OCI-LY3 (cell line): ENCODE results near the gene BANK1.

ENCODE experiments used
- H2AFZ ChIP-seq: fragments of 200-600, 300-600 bp; shearing (Covaris generic); 2 replicates; pipeline ENCODE4 v1.6.0; 2014; ENCODE audit warnings: antibody characterized with exemption, low read depth, low read length
- H3K27ac ChIP-seq: fragments of 200-600, 300-600 bp; sonication (generic); 2 replicates; pipeline ENCODE4 v1.5.1; 2014; ENCODE audit warnings: mild to moderate bottlenecking, low read length, moderate library complexity, mixed read lengths
- H3K27me3 ChIP-seq: fragments of 200-600, 300-600 bp; sonication (generic); 2 replicates; pipeline ENCODE4 v1.6.1; 2014; ENCODE audit warnings: low read depth, low read length, mixed read lengths
- H3K36me3 ChIP-seq: fragments of 200-600, 300-600 bp; sonication (generic); replicated peaks from 2 replicates; pipeline ENCODE3; 2014; ENCODE audit warnings: low read depth, low read length, mixed read lengths
- H3K4me1 ChIP-seq: fragments of 300-600, 200-600 bp; sonication (generic); 2 replicates; pipeline ENCODE4 v1.6.1; 2014; ENCODE audit warnings: low read length, mixed read lengths
- H3K4me2 ChIP-seq: fragments of 200-600, 300-600 bp; sonication (generic); 2 replicates; pipeline ENCODE4 v1.6.1; 2014; ENCODE audit warnings: low read length, mixed read lengths
- H3K4me3 ChIP-seq: fragments of 300-600, 200-600 bp; sonication (generic); 2 replicates; pipeline ENCODE4 v1.5.1; 2014; ENCODE audit warnings: antibody characterized with exemption, mild to moderate bottlenecking, low read length, moderate library complexity
- H3K79me2 ChIP-seq: fragments of 300-600, 200-600 bp; shearing (Covaris generic); 2 replicates; pipeline ENCODE4 v1.6.1; 2014; ENCODE audit warnings: mild to moderate bottlenecking, low read length, mixed read lengths
- H3K9ac ChIP-seq: fragments of 300-600, 200-600 bp; shearing (Covaris generic); 2 replicates; pipeline ENCODE4 v1.6.0; 2014; ENCODE audit warnings: mild to moderate bottlenecking, low read length, moderate library complexity
- H3K9me3 ChIP-seq: fragments of 200-600, 300-600 bp; shearing (Covaris generic); 2 replicates; pipeline ENCODE4 v1.6.1; 2014; ENCODE audit warnings: low read length, mixed read lengths; ENCODE audit not compliant: insufficient read depth
- H4K20me1 ChIP-seq: fragments of 200-600, 300-600 bp; sonication (generic); 2 replicates; pipeline ENCODE4 v1.6.1; 2016; ENCODE audit warnings: low read length, mixed read lengths; ENCODE audit not compliant: insufficient read depth
- EZH2phosphoT487 ChIP-seq: fragments of 200-600 bp; shearing (Covaris generic); IDR thresholded peaks from 2 replicates; pipeline ENCODE4 v1.6.1; 2018; ENCODE audit warnings: antibody characterized with exemption, mixed run types, low read depth
- TF ChIP-seq, protein P1 (sequence below): fragments of 200-600, 300-600 bp; sonication (generic); IDR thresholded peaks from 2 replicates; pipeline ENCODE4 v1.5.1; 2014; ENCODE audit warnings: antibody characterized with exemption, low read length, low read depth

The BANK1 gene

GRCh38 chr4:102031406-102031805 is 240.9 kb downstream of the BANK1 start:
- H3K27ac ChIP-seq: no peak overlapping the region
- no peaks in the 10 kb centered on the region for H3K27me3 ChIP-seq
- H3K9me3 ChIP-seq: no peaks in the 10 kb centered on the region
- TF ChIP-seq EZH2phosphoT487: no peak
- TF ChIP-seq, protein P1, sequence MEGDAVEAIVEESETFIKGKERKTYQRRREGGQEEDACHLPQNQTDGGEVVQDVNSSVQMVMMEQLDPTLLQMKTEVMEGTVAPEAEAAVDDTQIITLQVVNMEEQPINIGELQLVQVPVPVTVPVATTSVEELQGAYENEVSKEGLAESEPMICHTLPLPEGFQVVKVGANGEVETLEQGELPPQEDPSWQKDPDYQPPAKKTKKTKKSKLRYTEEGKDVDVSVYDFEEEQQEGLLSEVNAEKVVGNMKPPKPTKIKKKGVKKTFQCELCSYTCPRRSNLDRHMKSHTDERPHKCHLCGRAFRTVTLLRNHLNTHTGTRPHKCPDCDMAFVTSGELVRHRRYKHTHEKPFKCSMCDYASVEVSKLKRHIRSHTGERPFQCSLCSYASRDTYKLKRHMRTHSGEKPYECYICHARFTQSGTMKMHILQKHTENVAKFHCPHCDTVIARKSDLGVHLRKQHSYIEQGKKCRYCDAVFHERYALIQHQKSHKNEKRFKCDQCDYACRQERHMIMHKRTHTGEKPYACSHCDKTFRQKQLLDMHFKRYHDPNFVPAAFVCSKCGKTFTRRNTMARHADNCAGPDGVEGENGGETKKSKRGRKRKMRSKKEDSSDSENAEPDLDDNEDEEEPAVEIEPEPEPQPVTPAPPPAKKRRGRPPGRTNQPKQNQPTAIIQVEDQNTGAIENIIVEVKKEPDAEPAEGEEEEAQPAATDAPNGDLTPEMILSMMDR: no peak
- no peak overlapping the region for H3K4me3 ChIP-seq
- H3K9ac ChIP-seq: no peak overlapping the region
- H2AFZ ChIP-seq: no peak overlapping the region
- H3K4me1 ChIP-seq: no peaks in the 10 kb centered on the region
- H3K36me3 ChIP-seq: no peaks in the 10 kb centered on the region
- H4K20me1 ChIP-seq: no peaks in the 10 kb centered on the region
- no peak overlapping the region for H3K4me2 ChIP-seq
- no peaks in the 10 kb centered on the region for H3K79me2 ChIP-seq

DNA sequence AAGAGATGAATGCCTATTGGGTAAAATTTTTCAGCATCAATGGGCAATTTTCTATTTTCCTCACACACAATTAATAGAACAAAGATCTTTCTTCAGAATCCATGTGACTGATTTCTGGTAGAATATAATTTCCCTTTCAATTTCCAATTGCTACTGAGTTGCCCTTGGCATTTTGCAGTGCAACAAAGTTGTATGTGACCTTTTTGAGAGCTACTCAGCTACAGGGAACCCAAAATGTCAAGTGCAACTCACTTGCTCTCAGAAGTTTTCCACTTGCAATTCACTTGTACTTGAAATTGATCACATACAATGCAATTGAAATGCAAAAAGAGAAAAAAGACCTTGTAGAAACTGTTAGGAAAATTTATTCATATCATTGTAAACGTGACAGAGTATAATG is 245.5 kb downstream of the BANK1 start:
- TF ChIP-seq EZH2phosphoT487: no peak
- no peaks in the 10 kb centered on the region for H3K9me3 ChIP-seq
- no peak overlapping the region for H3K4me2 ChIP-seq
- no peaks in the 10 kb centered on the region for H3K27me3 ChIP-seq
- H3K36me3 ChIP-seq: no peaks in the 10 kb centered on the region
- no peaks in the 10 kb centered on the region for H4K20me1 ChIP-seq
- H2AFZ ChIP-seq: no peak overlapping the region
- no peak overlapping the region for H3K4me3 ChIP-seq
- peaks cover 5% of the 10 kb centered on the region; the same call in 1 of the 2 replicates for H3K4me1 ChIP-seq
- H3K79me2 ChIP-seq: no peaks in the 10 kb centered on the region
- H3K9ac ChIP-seq: no peak overlapping the region
- H3K27ac ChIP-seq: no peak overlapping the region

DNA sequence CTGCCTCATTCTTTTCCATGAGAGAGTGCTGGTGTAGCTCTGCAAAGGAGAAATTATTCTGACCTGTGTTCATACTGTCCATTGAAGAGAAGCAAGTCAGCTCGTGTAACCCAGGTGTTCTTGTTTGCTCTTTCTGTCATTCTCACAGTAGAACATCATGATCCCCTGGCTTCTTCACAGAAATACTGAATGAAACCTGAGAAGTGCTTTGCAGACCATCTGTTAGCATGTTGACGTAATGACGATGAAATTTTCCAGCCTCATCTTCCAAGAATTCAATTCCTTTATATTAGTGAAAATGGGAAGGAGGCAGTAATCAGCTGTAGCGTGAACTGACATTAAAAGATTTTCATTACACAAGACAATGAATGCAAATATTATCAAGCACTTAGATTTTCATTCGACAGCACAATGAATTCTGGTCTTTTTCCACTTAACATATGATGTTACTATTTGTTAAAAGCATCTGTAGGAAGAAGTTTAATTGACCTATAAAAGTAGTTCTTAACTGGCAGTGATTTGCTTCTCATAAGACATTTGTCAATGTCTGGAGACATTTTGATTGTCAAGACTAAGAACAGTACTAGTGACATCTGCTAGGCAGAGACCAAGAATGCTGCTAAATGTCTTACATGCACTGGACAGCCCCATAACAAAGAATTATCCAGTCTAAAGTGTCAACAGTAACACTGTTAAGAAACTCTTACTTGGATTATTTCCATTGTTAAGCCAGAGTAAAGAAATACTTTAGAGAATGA is 246.3 kb downstream of the BANK1 start:
- Histone ChIP-seq H3K36me3 (no peaks in the 10 kb centered on the region), H3K4me1 (peaks cover 5% of the 10 kb centered on the region; the same call in 1 of the 2 replicates), H3K4me3 (no peak overlapping the region), H4K20me1 (no peaks in the 10 kb centered on the region), H3K79me2 (no peaks in the 10 kb centered on the region), H3K27me3 (no peaks in the 10 kb centered on the region), H3K9me3 (no peaks in the 10 kb centered on the region), H3K27ac (no peak overlapping the region), H2AFZ (no peak overlapping the region), H3K9ac (no peak overlapping the region), H3K4me2 (no peak overlapping the region)
- TF ChIP-seq EZH2phosphoT487: no peak
- TF ChIP-seq, protein P1: no peak

GRCh38 chr4:102037566-102037965 is 247.0 kb downstream of the BANK1 start:
- Histone ChIP-seq H3K4me1 (peaks cover 5% of the 10 kb centered on the region; the same call in 1 of the 2 replicates), H3K9ac (no peak overlapping the region), H3K36me3 (no peaks in the 10 kb centered on the region), H3K27me3 (no peaks in the 10 kb centered on the region), H2AFZ (no peak overlapping the region), H3K79me2 (no peaks in the 10 kb centered on the region), H3K4me2 (no peak overlapping the region), H4K20me1 (no peaks in the 10 kb centered on the region), H3K27ac (no peak overlapping the region), H3K9me3 (no peaks in the 10 kb centered on the region), H3K4me3 (no peak overlapping the region)
- TF ChIP-seq, protein P1: no peak
- no peak for TF ChIP-seq EZH2phosphoT487
